SU-DHL-6 (cell line): Measurements from ENCODE around the gene ZFP14.

Experiments
- H2AFZ ChIP-seq: fragments of 200-600 bp; sonication (generic); 2 replicates; pipeline ENCODE4 v1.6.1; 2014; ENCODE audit warnings: low read depth, mild to moderate bottlenecking, moderate library complexity, mixed read lengths, antibody characterized with exemption, low read length; ENCODE audit not compliant: severe bottlenecking
- H3F3A ChIP-seq: fragments of 200-600 bp; shearing (Covaris generic); 2 replicates; pipeline ENCODE4 v1.6.0; 2016; ENCODE audit warnings: antibody characterized with exemption, mild to moderate bottlenecking; ENCODE audit not compliant: insufficient read depth
- H3K27ac ChIP-seq: fragments of 200-600 bp; sonication (generic); 2 replicates; pipeline ENCODE4 v1.5.1; 2016; ENCODE audit warnings: low read depth, mild to moderate bottlenecking, low read length, moderate library complexity, mixed read lengths
- H3K27me3 ChIP-seq: fragments of 200-600 bp; sonication (generic), shearing (Covaris generic); 2 replicates; pipeline ENCODE4 v1.6.0; 2014; ENCODE audit warnings: mild to moderate bottlenecking, low read length
- H3K36me3 ChIP-seq: fragments of 200-600 bp; sonication (generic); 2 replicates; pipeline ENCODE4 v1.6.1; 2014; ENCODE audit warnings: mild to moderate bottlenecking, low read length, mixed read lengths
- H3K4me2 ChIP-seq: fragments of 300-600, 200-600 bp; shearing (Covaris generic), sonication (generic); 2 replicates; pipeline ENCODE4 v1.6.0; 2014; ENCODE audit warnings: low read length, low read depth, mild to moderate bottlenecking; ENCODE audit not compliant: poor library complexity, severe bottlenecking
- H3K4me3 ChIP-seq: fragments of 200-600 bp; sonication (generic); 2 replicates; pipeline ENCODE4 v1.5.1; 2014; ENCODE audit warnings: antibody characterized with exemption, low read length, mild to moderate bottlenecking, mixed read lengths; ENCODE audit not compliant: insufficient read depth, poor library complexity, severe bottlenecking
- H3K79me2 ChIP-seq: fragments of 200-600 bp; sonication (generic); 2 replicates; pipeline ENCODE4 v1.6.1; 2014; ENCODE audit warnings: mild to moderate bottlenecking, low read length, moderate library complexity; ENCODE audit not compliant: insufficient read depth
- H3K9ac ChIP-seq: fragments of 200-600 bp; sonication (generic); 2 replicates; pipeline ENCODE4 v1.7.0; 2014; ENCODE audit warnings: mild to moderate bottlenecking, low read length
- H3K9me2 ChIP-seq: fragments of 200-600 bp; sonication (generic); replicated peaks from 2 replicates; pipeline ENCODE4 v1.6.1; 2014; ENCODE audit warnings: low read length; ENCODE audit not compliant: insufficient read depth
- H3K9me3 ChIP-seq: fragments of 200-600 bp; sonication (generic); 2 replicates; pipeline ENCODE4 v1.6.1; 2014; ENCODE audit warnings: low read length, mixed read lengths; ENCODE audit not compliant: insufficient read depth
- H4K20me1 ChIP-seq: fragments of 200-600 bp; sonication (generic); 2 replicates; pipeline ENCODE4 v1.6.1; 2014; ENCODE audit warnings: low read depth, mild to moderate bottlenecking, antibody characterized with exemption, low read length, moderate library complexity, mixed read lengths
- CTCF ChIP-seq: fragments of 200-600 bp; sonication (generic); IDR thresholded peaks from one replicate; pipeline ENCODE4 v1.5.1; 2017; ENCODE audit warnings: antibody characterized with exemption, mild to moderate bottlenecking, low read length, moderate library complexity; ENCODE audit not compliant: insufficient read depth, poor library complexity, severe bottlenecking
- EZH2phosphoT487 ChIP-seq: fragments of 200-600 bp; sonication (generic), shearing (Covaris generic); conservative IDR thresholded peaks from 2 replicates; pipeline ENCODE4 v1.6.1; 2018; ENCODE audit warnings: mild to moderate bottlenecking, antibody characterized with exemption, low read length, moderate library complexity, mixed read lengths

The ZFP14 gene

GRCh38 chr19:36378625-36379509, at the start of gene ZFP14:
Gene ZFP14 (minus strand): TSS chr19:36379201. CDS start chr19:36367892, 11,309 bp downstream.
- TF ChIP-seq CTCF (peak; percentile 18), EZH2phosphoT487 (no peak)
- no peaks in the 10 kb centered on the region for H3K9me3 ChIP-seq
- peak within 1 kb of the TSS; percentile 78 for H3K4me3 ChIP-seq
- no peaks in the 10 kb centered on the region; the same call in 1 of the 2 replicates for H3F3A ChIP-seq
- H3K27ac ChIP-seq: peak within 1 kb of the TSS; percentile 37; the same call in 1 of the 2 replicates
- peak within 1 kb of the TSS; percentile 96 for H2AFZ ChIP-seq
- no peaks in the 10 kb centered on the region for H3K9me2 ChIP-seq
- no peaks in the 10 kb centered on the region for H3K27me3 ChIP-seq
- H3K79me2 ChIP-seq: peaks cover 11% of the 10 kb centered on the region; the same call in 1 of the 2 replicates
- no peaks in the 10 kb centered on the region for H4K20me1 ChIP-seq
- no peaks in the 10 kb centered on the region for H3K36me3 ChIP-seq
- peak within 1 kb of the TSS; percentile 74 for H3K9ac ChIP-seq
- H3K4me2 ChIP-seq: peak within 1 kb of the TSS; percentile 92

GRCh38 chr19:36423925-36424324, 44.9 kb upstream of the ZFP14 start:
- Histone ChIP-seq H3K4me2 (no peak overlapping the region), H3K36me3 (no peaks in the 10 kb centered on the region), H3K79me2 (no peaks in the 10 kb centered on the region), H3K9ac (no peak overlapping the region), H3K9me3 (no peaks in the 10 kb centered on the region), H3F3A (no peaks in the 10 kb centered on the region; the same call in 1 of the 2 replicates), H3K27me3 (no peaks in the 10 kb centered on the region), H3K27ac (no peak overlapping the region), H3K4me3 (no peak overlapping the region), H4K20me1 (no peaks in the 10 kb centered on the region), H3K9me2 (no peaks in the 10 kb centered on the region), H2AFZ (no peak overlapping the region)
- no peak for TF ChIP-seq CTCF
- no peak for TF ChIP-seq EZH2phosphoT487

- Histone ChIP-seq H3K27me3 (no peaks in the 10 kb centered on the region), H3K4me3 (no peak overlapping the region), H4K20me1 (no peaks in the 10 kb centered on the region), H3K4me2 (no peak overlapping the region), H2AFZ (no peak overlapping the region), H3K27ac (no peak overlapping the region), H3K79me2 (peaks cover 16% of the 10 kb centered on the region), H3K9me2 (no peaks in the 10 kb centered on the region), H3K36me3 (no peaks in the 10 kb centered on the region), H3K9ac (no peak overlapping the region), H3F3A (no peaks in the 10 kb centered on the region; the same call in 1 of the 2 replicates), H3K9me3 (no peaks in the 10 kb centered on the region)
- TF ChIP-seq CTCF (no peak), EZH2phosphoT487 (no peak)
Measured at GRCh38 chr19:36421749-36422481, 42.9 kb upstream of the ZFP14 start.
